Spleen (tissue), 7 donors: ENCODE results near the gene TMEM37.

Source experiments
- CTCF ChIP-seq, 11 experiments: fragments of 200-600 bp in 7 of 11; fragments of 450-650 bp in 4 of 11; sonication (generic) in 4 of 11; IDR thresholded peaks in 8 of 11; conservative IDR thresholded peaks in 3 of 11; 1 replicate in 7 of 11; 2 replicates in 4 of 11; pipeline versions ENCODE4 v1.4.0 to v1.8.0; 2016 to 2021; ENCODE audit warnings: antibody characterized with exemption in 11 of 11, inconsistent platforms in 4 of 11, mild to moderate bottlenecking in 1 of 11
- POLR2AphosphoS5 ChIP-seq, 3 donors: sonication (generic); formaldehyde crosslinking; IDR thresholded peaks; one replicate each; pipeline ENCODE4 v1.5.1; 2017; ENCODE audit warnings: antibody characterized with exemption in 3 of 3
- donor health status: DM: no; HTN: no; CAD: no; lungs with moderate emphysema.
- donor health status: DM: no; HTN: no; CAD: no.
- donor health status: DM: no; HTN: no; CAD: no.

GRCh38 chr2:119466373-119466772 lies 34.7 kb downstream of the TMEM37 start:
- TF ChIP-seq CTCF (IDR thresholded peaks at IDR 0.05 in 8 of 11, conservative IDR thresholded peaks at IDR 0.05 in 3 of 11) (no peak), POLR2AphosphoS5 (IDR thresholded peaks at IDR 0.05) (no peak)
